Sigmoid colon (tissue), 4 donors: ENCODE measurements around the gene TEX261.

Source experiments
- CTCF ChIP-seq, 4 experiments: fragments of 450-650 bp in 3 of 4; fragments of 200-600 bp in 1 of 4; IDR thresholded peaks; one replicate each; pipeline ENCODE4 v1.5.1; 2016 to 2019; ENCODE audit warnings: antibody characterized with exemption in 4 of 4, mild to moderate bottlenecking in 3 of 4, moderate library complexity in 2 of 4
- EP300 ChIP-seq, 4 donors: sonication (generic); formaldehyde crosslinking; IDR thresholded peaks; one replicate each; pipeline ENCODE4 v1.6.1; 2017; ENCODE audit warnings: antibody characterized with exemption in 4 of 4
- POLR2A ChIP-seq, 2 donors: fragments of 450-650 bp; IDR thresholded peaks; one replicate each; pipeline ENCODE4 v1.6.1; 2016; ENCODE audit warnings: antibody characterized with exemption in 2 of 2, mild to moderate bottlenecking in 2 of 2, moderate library complexity in 2 of 2
- POLR2AphosphoS5 ChIP-seq, 4 donors: sonication (generic); formaldehyde crosslinking; IDR thresholded peaks; one replicate each; pipeline ENCODE4 v1.6.1; 2017; ENCODE audit warnings: antibody characterized with exemption in 4 of 4

- TF ChIP-seq CTCF (IDR thresholded peaks at IDR 0.05) (no peak), POLR2A (IDR thresholded peaks at IDR 0.05) (no peak), EP300 (IDR thresholded peaks at IDR 0.05) (no peak), POLR2AphosphoS5 (IDR thresholded peaks at IDR 0.05) (no peak)
These were observed 56.6 kb downstream of the TEX261 start for GRCh38 chr2:70937866-70938585.
